ENCODE measurements around the gene PTPN11. TPM values are rescaled to one million over a fixed set of nuclear protein-coding genes. Genes with fewer than 3 reads are reported as not detected.

The PTPN11 gene
- polyA plus RNA-seq, 3 donors = 11.1 to 41.9 (median 28.8) TPM

DNA sequence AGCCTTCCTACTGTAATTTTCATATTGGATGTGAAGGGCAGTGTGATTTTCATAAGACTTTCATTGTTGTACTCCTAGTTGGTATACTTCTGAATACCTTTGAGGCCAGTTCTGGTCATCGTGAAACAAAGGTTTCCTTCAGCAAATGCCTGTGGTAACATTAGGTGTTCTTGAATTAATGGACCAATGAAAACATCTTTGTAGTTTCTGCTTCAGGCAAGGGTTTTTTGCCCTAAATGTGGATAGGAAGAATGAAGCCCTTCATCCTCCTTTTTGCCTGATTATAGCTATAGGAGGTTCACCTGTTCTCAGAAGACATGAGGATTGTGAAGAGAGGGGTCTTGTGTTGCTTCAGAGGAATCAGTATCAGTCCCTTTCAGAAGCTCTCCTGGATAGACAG is 60.7 kb downstream of the PTPN11 start:
- no peak overlapping the region for H3K27ac Mint-ChIP-seq
- intact Hi-C loops (cut with micrococcal nuclease) = no loop called here
- Histone ChIP-seq H3K27me3 (ENCODE audit: control insufficient read depth in 2 of 2, insufficient read depth in 2 of 2, low read length in 2 of 2) (no peaks in the 10 kb centered on the region), H3K9ac (ENCODE audit: insufficient read depth, low read length, poor library complexity, severe bottlenecking) (no peak overlapping the region), H3K27ac (ENCODE audit: low read depth in 1 of 2, low read length in 2 of 2) (no peak overlapping the region), H4K20me1 (ENCODE audit: insufficient read depth, low read length) (no peaks in the 10 kb centered on the region), H3K9me3 (replicated peaks in 1 of 2; ENCODE audit: control insufficient read depth in 1 of 2, insufficient read depth in 1 of 2, low read length in 2 of 2) (no peaks in the 10 kb centered on the region), H3K4me3 (replicated peaks in 1 of 3; ENCODE audit: low read depth in 2 of 3, low read length in 3 of 3) (no peak overlapping the region), H2AFZ (ENCODE audit: insufficient read depth, low read depth, low read length, poor library complexity, severe bottlenecking) (no peak overlapping the region), H3K36me3 (replicated peaks in 1 of 2; ENCODE audit: control insufficient read depth in 1 of 2, insufficient read depth in 2 of 2, low read length in 2 of 2) (peaks cover 90 to 100% of the 10 kb centered on the region in 2 donors), H3K4me1 (ENCODE audit: control insufficient read depth in 1 of 2, insufficient read depth in 2 of 2, low read length in 2 of 2) (no peaks in the 10 kb centered on the region), H3K79me2 (ENCODE audit: insufficient read depth, low read length) (no peaks in the 10 kb centered on the region), H3K4me2 (replicated peaks; ENCODE audit: extremely low read depth, low read length, poor library complexity, severe bottlenecking) (no peak overlapping the region)
- TF ChIP-seq, protein P1, sequence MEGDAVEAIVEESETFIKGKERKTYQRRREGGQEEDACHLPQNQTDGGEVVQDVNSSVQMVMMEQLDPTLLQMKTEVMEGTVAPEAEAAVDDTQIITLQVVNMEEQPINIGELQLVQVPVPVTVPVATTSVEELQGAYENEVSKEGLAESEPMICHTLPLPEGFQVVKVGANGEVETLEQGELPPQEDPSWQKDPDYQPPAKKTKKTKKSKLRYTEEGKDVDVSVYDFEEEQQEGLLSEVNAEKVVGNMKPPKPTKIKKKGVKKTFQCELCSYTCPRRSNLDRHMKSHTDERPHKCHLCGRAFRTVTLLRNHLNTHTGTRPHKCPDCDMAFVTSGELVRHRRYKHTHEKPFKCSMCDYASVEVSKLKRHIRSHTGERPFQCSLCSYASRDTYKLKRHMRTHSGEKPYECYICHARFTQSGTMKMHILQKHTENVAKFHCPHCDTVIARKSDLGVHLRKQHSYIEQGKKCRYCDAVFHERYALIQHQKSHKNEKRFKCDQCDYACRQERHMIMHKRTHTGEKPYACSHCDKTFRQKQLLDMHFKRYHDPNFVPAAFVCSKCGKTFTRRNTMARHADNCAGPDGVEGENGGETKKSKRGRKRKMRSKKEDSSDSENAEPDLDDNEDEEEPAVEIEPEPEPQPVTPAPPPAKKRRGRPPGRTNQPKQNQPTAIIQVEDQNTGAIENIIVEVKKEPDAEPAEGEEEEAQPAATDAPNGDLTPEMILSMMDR (IDR thresholded peaks at IDR 0.05) = no peak
- no peak for DNase-seq
- H3K27me3 Mint-ChIP-seq (ENCODE audit: low read depth in 3 of 3) = peaks cover 0 to 1% (median 0%) of the 10 kb centered on the region in 3 donors
- H3K9me3 Mint-ChIP-seq = no peaks in the 10 kb centered on the region
- no peak overlapping the region for H3K4me3 Mint-ChIP-seq
- H3K36me3 Mint-ChIP-seq = peaks cover 87 to 95% of the 10 kb centered on the region in 2 donors
- H3K4me1 Mint-ChIP-seq = no peaks in the 10 kb centered on the region
- WGBS (ENCODE audit: insufficient coverage) = no CpG with 5 or more reads among the region's 1 CpG

- Histone ChIP-seq H3K4me3 (replicated peaks in 1 of 3; ENCODE audit: low read depth in 2 of 3, low read length in 3 of 3) (no peak overlapping the region), H3K27me3 (ENCODE audit: control insufficient read depth in 2 of 2, insufficient read depth in 2 of 2, low read length in 2 of 2) (no peaks in the 10 kb centered on the region), H2AFZ (ENCODE audit: insufficient read depth, low read depth, low read length, poor library complexity, severe bottlenecking) (no peak overlapping the region), H4K20me1 (ENCODE audit: insufficient read depth, low read length) (no peaks in the 10 kb centered on the region), H3K4me1 (ENCODE audit: control insufficient read depth in 1 of 2, insufficient read depth in 2 of 2, low read length in 2 of 2) (no peaks in the 10 kb centered on the region), H3K27ac (ENCODE audit: low read depth in 1 of 2, low read length in 2 of 2) (no peak overlapping the region), H3K4me2 (replicated peaks; ENCODE audit: extremely low read depth, low read length, poor library complexity, severe bottlenecking) (no peak overlapping the region), H3K9ac (ENCODE audit: insufficient read depth, low read length, poor library complexity, severe bottlenecking) (no peak overlapping the region), H3K36me3 (replicated peaks in 1 of 2; ENCODE audit: control insufficient read depth in 1 of 2, insufficient read depth in 2 of 2, low read length in 2 of 2) (peaks cover 82 to 99% of the 10 kb centered on the region in 2 donors), H3K9me3 (replicated peaks in 1 of 2; ENCODE audit: control insufficient read depth in 1 of 2, insufficient read depth in 1 of 2, low read length in 2 of 2) (no peaks in the 10 kb centered on the region), H3K79me2 (ENCODE audit: insufficient read depth, low read length) (no peaks in the 10 kb centered on the region)
- H3K4me1 Mint-ChIP-seq = no peaks in the 10 kb centered on the region
- no peak overlapping the region for H3K4me3 Mint-ChIP-seq
- 100% methylated on average over 3 of the region's 4 CpGs for WGBS (ENCODE audit: insufficient coverage)
- peaks cover 0 to 1% (median 0%) of the 10 kb centered on the region in 3 donors for H3K27me3 Mint-ChIP-seq (ENCODE audit: low read depth in 3 of 3)
- intact Hi-C loops (cut with micrococcal nuclease) = no loop called here
- peaks cover 88 to 93% of the 10 kb centered on the region in 2 donors for H3K36me3 Mint-ChIP-seq
- H3K27ac Mint-ChIP-seq = no peak overlapping the region
- DNase-seq = no peak
- H3K9me3 Mint-ChIP-seq = no peaks in the 10 kb centered on the region
- TF ChIP-seq, protein P1 (IDR thresholded peaks at IDR 0.05) = no peak
Measured at GRCh38 chr12:112480931-112481330, 62.2 kb downstream of the PTPN11 start.

Measured in CD14-positive monocyte (primary cell).